Panc1 (cell line): ENCODE results near the gene ZNF212.

Experiments
- CTCF ChIP-seq: fragments of 450-650 bp; IDR thresholded peaks from 2 replicates; pipeline ENCODE4 v1.5.1; 2017; ENCODE audit warnings: mild to moderate bottlenecking
- POLR2AphosphoS5 ChIP-seq: IDR thresholded peaks from 2 replicates; pipeline ENCODE4 v1.6.1; 2012; ENCODE audit warnings: mild to moderate bottlenecking, low read depth, low read length, moderate library complexity
- REST ChIP-seq, 2 experiments: IDR thresholded peaks; 2 replicates each; pipeline ENCODE4 v1.6.1; 2011 to 2012; ENCODE audit warnings: low read depth in 2 of 2, control low read depth in 1 of 2, low read length in 1 of 2, mild to moderate bottlenecking in 1 of 2, moderate library complexity in 1 of 2; ENCODE audit not compliant: insufficient read depth in 1 of 2
- SIN3A ChIP-seq: IDR thresholded peaks from 2 replicates; pipeline ENCODE4 v1.6.1; 2012; ENCODE audit warnings: low read depth, mild to moderate bottlenecking, low read length, moderate library complexity, borderline replicate concordance; ENCODE audit not compliant: insufficient read depth

DNA sequence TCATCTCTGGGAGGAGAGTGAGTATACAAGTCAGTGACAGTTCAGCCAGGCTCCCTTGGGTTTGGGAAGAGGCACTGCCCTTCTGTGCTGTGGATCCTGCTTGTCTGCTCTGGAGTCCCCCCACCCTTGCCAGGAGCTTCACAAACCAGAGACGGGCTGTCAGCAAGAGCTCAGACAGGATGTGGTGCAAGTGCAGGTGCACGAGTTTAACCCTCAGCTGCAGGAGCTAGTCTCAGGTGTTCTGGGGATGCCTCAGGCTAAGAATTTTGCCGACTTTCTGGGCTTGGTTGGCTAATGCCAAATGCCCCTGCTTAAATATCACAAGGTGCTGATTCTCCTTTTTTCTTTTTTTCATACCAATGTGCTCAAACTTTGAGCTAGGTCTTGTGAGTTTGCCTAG, 44.9 kb downstream of the ZNF212 start:
- no peak for TF ChIP-seq SIN3A
- no peak for TF ChIP-seq CTCF
- TF ChIP-seq POLR2AphosphoS5: no peak
- no peak for TF ChIP-seq REST (IDR thresholded peaks at IDR 0.05; ENCODE audit: insufficient read depth in 1 of 2, low read depth in 2 of 2, low read length in 1 of 2)
